ENCODE measurements around the gene ATP1B1.
"Not testable (repeated sequence)": the region's sequence is repeated elsewhere in the genome, so short reads cannot be mapped to it uniquely, and the experiment has no call there.

ATP1B1 gene

GRCh38 chr1:169120066-169120465 is 13.6 kb downstream of the ATP1B1 start:
- H3K4me3 ChIP-seq, result no peak overlapping the region
- H3K27ac ChIP-seq, result no peak overlapping the region
- DNase-seq (ENCODE audit: low spot score), result no peak
- no peak for TF ChIP-seq CTCF (IDR thresholded peaks at IDR 0.05)

- TF ChIP-seq CTCF (IDR thresholded peaks at IDR 0.05), result no peak
- H3K27ac ChIP-seq, result no peak overlapping the region
These were observed 14.8 kb downstream of the ATP1B1 start for GRCh38 chr1:169121146-169121923.

GRCh38 chr1:169122976-169123375 is 16.5 kb downstream of the ATP1B1 start:
- no peak for DNase-seq (ENCODE audit: low spot score)
- TF ChIP-seq CTCF (IDR thresholded peaks at IDR 0.05), result no peak
- Histone ChIP-seq H3K27ac (no peak overlapping the region), H3K4me3 (no peak overlapping the region)

More at GRCh38 chr1:169121146-169121923, 14.8 kb downstream of the ATP1B1 start:
- DNase-seq (ENCODE audit: low spot score), result no peak
- no peak overlapping the region for H3K4me3 ChIP-seq

GRCh38 chr1:169124459-169124858 is 18.0 kb downstream of the ATP1B1 start:
- TF ChIP-seq CTCF (IDR thresholded peaks at IDR 0.05), result no peak
- no peak overlapping the region for H3K27ac ChIP-seq
- H3K4me3 ChIP-seq, result no peak overlapping the region
- DNase-seq (ENCODE audit: low spot score), result no peak

- H3K4me3 ChIP-seq; H3K27ac ChIP-seq; DNase-seq (ENCODE audit: low spot score): not testable (repeated sequence)
These were observed 19.1 kb downstream of the ATP1B1 start for GRCh38 chr1:169125597-169125996.

GRCh38 chr1:169126335-169126734 is 19.8 kb downstream of the ATP1B1 start:
- no peak for TF ChIP-seq CTCF (IDR thresholded peaks at IDR 0.05)
- no peak for DNase-seq (ENCODE audit: low spot score)
- Histone ChIP-seq H3K4me3 (no peak overlapping the region), H3K27ac (no peak overlapping the region)

GRCh38 chr1:169127305-169127704 is 20.8 kb downstream of the ATP1B1 start:
- TF ChIP-seq CTCF (IDR thresholded peaks at IDR 0.05), result no peak
- no peak for DNase-seq (ENCODE audit: low spot score)
- Histone ChIP-seq H3K4me3 (no peak overlapping the region), H3K27ac (no peak overlapping the region)
